Parietal lobe (tissue), 1 donor: ENCODE measurements around the gene KLF13. TPM values are rescaled to one million over a fixed set of nuclear protein-coding genes. Genes with fewer than 3 reads are reported as not detected.

Experiments used
- total RNA-seq: library from RNA; depleted of rRNA; stranded (reverse); fragments of >200 nt; gene quantifications from one replicate; pipeline ENCODE4 v1.2.3, GENCODE V29; 2014

Gene KLF13
- 48.5 TPM for total RNA-seq

DNA sequence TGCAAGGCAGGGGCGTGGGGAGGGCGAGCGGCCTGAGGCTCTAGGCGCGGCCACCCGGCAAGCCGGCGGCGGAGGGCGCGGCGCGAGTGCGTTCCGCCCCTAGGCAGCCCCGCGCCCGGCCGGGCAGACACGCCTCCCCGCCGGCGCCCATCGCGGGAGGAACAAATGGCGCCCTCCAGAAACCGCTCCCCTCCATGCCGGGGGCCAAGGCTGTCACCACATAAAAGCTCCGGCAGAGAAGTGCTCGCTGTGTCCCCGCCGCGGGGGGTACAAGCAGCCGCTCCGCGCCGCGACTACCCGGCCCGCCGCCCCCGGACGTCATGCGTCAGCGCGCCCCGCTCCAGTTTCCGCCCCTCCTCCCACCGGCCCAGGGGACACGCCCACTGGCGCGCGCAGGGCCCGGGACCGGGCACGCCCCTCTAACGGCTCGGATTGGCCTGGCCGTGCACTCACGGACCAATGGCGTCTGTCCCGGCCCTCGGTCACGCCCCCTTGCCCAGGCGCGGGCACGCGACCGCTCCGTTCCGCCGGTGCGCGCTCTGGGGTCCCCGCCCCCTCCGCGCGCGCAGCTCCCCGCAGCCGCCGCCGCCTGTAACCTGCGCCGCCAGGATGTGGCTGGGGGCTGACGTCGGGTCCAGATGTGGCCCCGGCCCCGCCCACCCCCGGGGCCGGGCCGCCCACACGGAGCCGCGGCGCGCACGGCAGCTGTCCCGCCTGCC, at the start of gene KLF13:
KLF13 (plus strand) TSS at position 680 of the 719 bp plus-strand sequence. CDS start 378 bp downstream, outside the sequence.

Other genes starting within 250 kb of the KLF13 start
- not detected for gene TRPM1, start 225.1 kb upstream of the KLF13 start, total RNA-seq